Measurements from ENCODE around the gene GABRB2.

DNA sequence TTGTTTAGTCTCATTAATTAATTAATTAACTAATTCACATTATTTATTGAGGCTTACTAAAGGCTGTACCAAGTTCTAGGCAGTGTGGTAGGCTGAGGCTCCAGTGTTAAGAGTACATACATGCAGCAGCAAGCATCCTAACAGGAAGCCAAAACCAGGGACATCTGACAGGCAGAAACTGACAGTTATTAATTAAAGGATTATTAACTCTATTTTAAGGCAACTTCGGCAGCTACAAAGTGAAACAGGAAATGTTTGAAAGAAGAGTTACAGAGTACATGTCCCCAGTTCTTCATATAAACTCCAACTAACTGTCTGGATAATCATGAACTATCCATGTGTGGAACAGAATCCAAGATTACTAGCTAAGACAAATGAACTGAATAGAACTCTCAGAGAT, 39.3 kb upstream of the GABRB2 start:
- no peak for TF ChIP-seq EZH2phosphoT487 (conservative IDR thresholded peaks at IDR 0.05; ENCODE audit: low read length)
- TF ChIP-seq, protein P1, sequence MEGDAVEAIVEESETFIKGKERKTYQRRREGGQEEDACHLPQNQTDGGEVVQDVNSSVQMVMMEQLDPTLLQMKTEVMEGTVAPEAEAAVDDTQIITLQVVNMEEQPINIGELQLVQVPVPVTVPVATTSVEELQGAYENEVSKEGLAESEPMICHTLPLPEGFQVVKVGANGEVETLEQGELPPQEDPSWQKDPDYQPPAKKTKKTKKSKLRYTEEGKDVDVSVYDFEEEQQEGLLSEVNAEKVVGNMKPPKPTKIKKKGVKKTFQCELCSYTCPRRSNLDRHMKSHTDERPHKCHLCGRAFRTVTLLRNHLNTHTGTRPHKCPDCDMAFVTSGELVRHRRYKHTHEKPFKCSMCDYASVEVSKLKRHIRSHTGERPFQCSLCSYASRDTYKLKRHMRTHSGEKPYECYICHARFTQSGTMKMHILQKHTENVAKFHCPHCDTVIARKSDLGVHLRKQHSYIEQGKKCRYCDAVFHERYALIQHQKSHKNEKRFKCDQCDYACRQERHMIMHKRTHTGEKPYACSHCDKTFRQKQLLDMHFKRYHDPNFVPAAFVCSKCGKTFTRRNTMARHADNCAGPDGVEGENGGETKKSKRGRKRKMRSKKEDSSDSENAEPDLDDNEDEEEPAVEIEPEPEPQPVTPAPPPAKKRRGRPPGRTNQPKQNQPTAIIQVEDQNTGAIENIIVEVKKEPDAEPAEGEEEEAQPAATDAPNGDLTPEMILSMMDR (IDR thresholded peaks at IDR 0.05; ENCODE audit: insufficient read depth, low read length, poor library complexity, severe bottlenecking), result no peak

All from SU-DHL-6 (cell line).